Peyer's patch (tissue), 4 donors: Measurements from ENCODE around the gene ACAT2. TPM values are rescaled to one million over a fixed set of nuclear protein-coding genes. Genes with fewer than 3 reads are reported as not detected.
"Not testable (repeated sequence)": the region's sequence is repeated elsewhere in the genome, so short reads cannot be mapped to it uniquely, and the experiment has no call there.

Experiments used
- DNase-seq, 3 donors: peaks; one replicate each; pipeline ENCODE4 v3.0.0-alpha.2; 2017 to 2019
- H3K27ac ChIP-seq, 4 donors: fragments of 200-600 bp; sonication (generic); one replicate each; pipeline ENCODE4 v1.5.1; 2016 to 2019
- H3K27me3 ChIP-seq, 2 donors: fragments of 200-600 bp; sonication (generic); one replicate each; pipeline ENCODE4 v1.5.1; 2019
- H3K36me3 ChIP-seq, 3 donors: fragments of 200-600 bp; sonication (generic); one replicate each; pipeline ENCODE4 v1.5.1; 2016 to 2019
- H3K4me1 ChIP-seq, 4 donors: fragments of 200-600 bp; sonication (generic); one replicate each; pipeline ENCODE4 v1.5.1; 2016 to 2019
- H3K4me3 ChIP-seq, 4 donors: fragments of 200-600 bp; sonication (generic); 1 replicate in 3 of 4; 2 replicates in 1 of 4; pipeline ENCODE4 v1.5.1; 2016 to 2019; ENCODE audit warnings: mild to moderate bottlenecking in 1 of 4
- H3K9me3 ChIP-seq, 4 donors: fragments of 200-600 bp; sonication (generic); one replicate each; pipeline ENCODE4 v1.5.1; 2016 to 2019; ENCODE audit warnings: mild to moderate bottlenecking in 1 of 4
- POLR2A ChIP-seq, 2 donors: fragments of 450-650 bp; IDR thresholded peaks; one replicate each; pipeline ENCODE4 v1.5.1; 2017; ENCODE audit warnings: antibody characterized with exemption in 2 of 2, mild to moderate bottlenecking in 2 of 2, moderate library complexity in 2 of 2
- total RNA-seq, 4 donors: library from RNA; depleted of rRNA; stranded (reverse); fragments of >200 nt; gene quantifications; one replicate each; pipeline ENCODE4 v1.1.0, GENCODE V29; 2016
- TF ChIP-seq, protein P1 (sequence below), 6 experiments: fragments of 450-650 bp in 4 of 6; fragments of 200-600 bp in 2 of 6; sonication (generic) in 1 of 6; IDR thresholded peaks; one replicate each; pipeline ENCODE4 v1.5.1; 2017 to 2019; ENCODE audit warnings: antibody characterized with exemption in 6 of 6, mild to moderate bottlenecking in 3 of 6, moderate library complexity in 1 of 6

The ACAT2 gene
- total RNA-seq, 4 donors from 2014 or later = 6.6 to 22.2 (median 16.5) TPM

DNA sequence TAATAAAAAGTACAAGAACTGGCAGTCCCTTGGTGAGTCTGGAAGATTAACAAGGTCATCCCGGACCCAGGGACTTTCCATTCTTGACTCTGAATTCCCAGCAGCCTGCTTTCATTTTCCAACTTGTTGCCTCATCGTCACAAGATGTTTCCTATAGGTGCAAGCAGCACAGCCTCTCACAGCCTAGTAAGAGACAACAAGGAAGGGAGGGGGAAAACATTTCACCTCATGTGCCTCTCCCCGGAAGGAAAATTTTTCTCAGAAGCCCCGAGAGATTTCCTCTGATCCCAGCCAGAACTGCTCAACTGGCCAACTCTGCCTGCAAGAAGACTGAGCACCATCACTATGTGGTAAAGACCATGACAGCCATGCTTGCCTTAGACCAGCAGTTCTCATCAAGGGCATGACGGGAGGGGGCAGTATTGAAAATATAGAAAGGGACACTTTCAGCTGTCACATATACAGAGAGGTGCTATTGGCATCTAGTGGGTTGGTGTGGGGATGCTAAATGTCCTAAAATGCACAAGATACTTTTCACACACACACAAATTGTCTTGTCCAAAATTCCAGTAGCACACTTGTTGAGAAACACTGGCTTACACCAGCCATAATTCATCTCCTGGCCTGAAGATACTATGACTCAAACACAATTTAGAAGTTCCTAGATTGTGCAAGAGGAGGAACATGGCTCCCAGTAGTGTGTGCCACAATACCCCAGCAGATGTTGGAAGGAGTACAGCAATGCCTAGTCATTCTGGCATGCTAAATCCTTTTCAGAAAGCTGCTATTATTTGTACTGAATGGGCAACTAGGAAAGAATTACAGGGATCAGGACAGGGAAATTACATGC is 45.4 kb upstream of the ACAT2 start:
- DNase-seq = peak in 1 of 3 donors; percentile 59
- H3K9me3 ChIP-seq = no peaks in the 10 kb centered on the region
- H3K36me3 ChIP-seq = no peaks in the 10 kb centered on the region
- peak overlapping the region; percentile 51 to 77 (median 63) for H3K27ac ChIP-seq
- TF ChIP-seq, protein P1, sequence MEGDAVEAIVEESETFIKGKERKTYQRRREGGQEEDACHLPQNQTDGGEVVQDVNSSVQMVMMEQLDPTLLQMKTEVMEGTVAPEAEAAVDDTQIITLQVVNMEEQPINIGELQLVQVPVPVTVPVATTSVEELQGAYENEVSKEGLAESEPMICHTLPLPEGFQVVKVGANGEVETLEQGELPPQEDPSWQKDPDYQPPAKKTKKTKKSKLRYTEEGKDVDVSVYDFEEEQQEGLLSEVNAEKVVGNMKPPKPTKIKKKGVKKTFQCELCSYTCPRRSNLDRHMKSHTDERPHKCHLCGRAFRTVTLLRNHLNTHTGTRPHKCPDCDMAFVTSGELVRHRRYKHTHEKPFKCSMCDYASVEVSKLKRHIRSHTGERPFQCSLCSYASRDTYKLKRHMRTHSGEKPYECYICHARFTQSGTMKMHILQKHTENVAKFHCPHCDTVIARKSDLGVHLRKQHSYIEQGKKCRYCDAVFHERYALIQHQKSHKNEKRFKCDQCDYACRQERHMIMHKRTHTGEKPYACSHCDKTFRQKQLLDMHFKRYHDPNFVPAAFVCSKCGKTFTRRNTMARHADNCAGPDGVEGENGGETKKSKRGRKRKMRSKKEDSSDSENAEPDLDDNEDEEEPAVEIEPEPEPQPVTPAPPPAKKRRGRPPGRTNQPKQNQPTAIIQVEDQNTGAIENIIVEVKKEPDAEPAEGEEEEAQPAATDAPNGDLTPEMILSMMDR (IDR thresholded peaks at IDR 0.05) = no peak
- TF ChIP-seq POLR2A (IDR thresholded peaks at IDR 0.05) = no peak
- H3K4me1 ChIP-seq = peaks cover 0 to 14% (median 0%) of the 10 kb centered on the region in 4 donors
- no peak overlapping the region for H3K4me3 ChIP-seq
- no peaks in the 10 kb centered on the region for H3K27me3 ChIP-seq

DNA sequence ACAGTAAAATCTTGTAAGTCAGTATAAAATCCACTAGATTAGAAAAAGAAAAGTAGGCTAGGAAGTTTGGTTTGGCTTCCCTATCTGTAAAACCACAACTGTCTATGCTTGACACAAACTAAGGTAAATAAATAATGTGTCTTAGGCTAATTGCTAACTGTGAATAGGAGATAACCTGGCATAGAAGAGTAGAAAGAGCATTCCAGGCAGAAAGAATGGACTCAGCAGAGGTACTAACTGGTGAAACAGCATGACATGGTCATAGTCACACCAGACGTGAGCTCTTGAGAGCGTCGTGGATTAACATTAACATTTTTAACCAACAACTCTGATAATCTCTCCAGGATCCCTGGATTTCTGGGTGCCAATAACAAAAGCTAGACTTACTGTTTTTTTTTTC is 43.2 kb upstream of the ACAT2 start:
- Histone ChIP-seq H3K4me3 (no peak overlapping the region), H3K27me3 (no peaks in the 10 kb centered on the region), H3K4me1 (peaks cover 0 to 14% (median 0%) of the 10 kb centered on the region in 4 donors), H3K36me3 (no peaks in the 10 kb centered on the region), H3K27ac (no peak overlapping the region), H3K9me3 (no peaks in the 10 kb centered on the region)
- TF ChIP-seq POLR2A (IDR thresholded peaks at IDR 0.05) = no peak
- TF ChIP-seq, protein P1 (IDR thresholded peaks at IDR 0.05) = no peak
- DNase-seq = no peak

DNA sequence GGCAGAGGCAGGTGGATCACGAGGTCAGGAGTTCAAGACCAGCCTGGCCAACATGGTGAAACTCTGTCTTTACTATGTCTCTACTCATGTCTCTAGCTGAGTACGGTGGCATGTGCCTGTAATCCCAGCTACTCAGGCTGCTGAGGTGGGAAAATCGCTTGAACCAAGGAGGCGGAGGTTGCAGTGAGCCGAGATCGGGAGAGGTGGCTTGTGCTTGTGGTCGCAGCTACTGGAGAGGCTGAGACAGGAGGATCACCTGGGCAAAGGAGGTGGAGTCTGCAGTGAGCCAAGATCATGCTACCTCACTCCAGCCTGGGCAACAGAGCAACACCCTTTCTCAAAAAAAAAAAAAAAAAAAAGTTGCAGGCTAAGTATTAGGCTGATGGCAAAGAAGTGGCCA is 42.6 kb upstream of the ACAT2 start:
- no peaks in the 10 kb centered on the region for H3K9me3 ChIP-seq
- TF ChIP-seq POLR2A (IDR thresholded peaks at IDR 0.05) = no peak
- TF ChIP-seq, protein P1 (IDR thresholded peaks at IDR 0.05) = no peak
- DNase-seq = no peak
- peaks cover 0 to 14% (median 0%) of the 10 kb centered on the region in 4 donors for H3K4me1 ChIP-seq
- no peak overlapping the region for H3K27ac ChIP-seq
- H3K27me3 ChIP-seq = no peaks in the 10 kb centered on the region
- H3K36me3 ChIP-seq = no peaks in the 10 kb centered on the region
- no peak overlapping the region for H3K4me3 ChIP-seq

DNA sequence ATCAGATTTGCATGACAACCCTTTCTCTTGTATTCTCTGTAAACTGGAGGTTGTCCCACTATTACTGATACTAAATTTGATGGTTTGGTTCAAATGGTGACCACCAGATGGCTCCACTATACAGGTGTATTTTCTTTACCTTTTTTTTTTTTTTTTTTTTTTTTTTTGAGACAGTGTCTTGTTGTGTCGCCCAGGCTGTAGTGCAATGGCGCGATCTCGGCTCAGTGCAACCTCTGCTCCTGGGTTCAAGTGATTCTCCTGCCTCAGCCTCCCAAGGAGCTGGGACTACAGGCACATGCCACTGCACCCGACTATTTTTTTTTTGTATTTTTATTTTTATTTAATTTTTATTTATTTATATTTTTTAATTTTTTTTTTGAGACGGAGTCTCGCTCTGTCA is 41.1 kb upstream of the ACAT2 start:
- no peaks in the 10 kb centered on the region for H3K36me3 ChIP-seq
- H3K27me3 ChIP-seq = no peaks in the 10 kb centered on the region
- no peak overlapping the region for H3K4me3 ChIP-seq
- DNase-seq = peak in 2 of 3 donors; percentile 39 to 55
- H3K4me1 ChIP-seq = peaks cover 0 to 14% (median 0%) of the 10 kb centered on the region in 4 donors
- H3K9me3 ChIP-seq = no peaks in the 10 kb centered on the region
- no peak overlapping the region for H3K27ac ChIP-seq
- no peak for TF ChIP-seq POLR2A (IDR thresholded peaks at IDR 0.05)
- TF ChIP-seq, protein P1 (IDR thresholded peaks at IDR 0.05) = peak; percentile 32 to 60 (median 53)

DNA sequence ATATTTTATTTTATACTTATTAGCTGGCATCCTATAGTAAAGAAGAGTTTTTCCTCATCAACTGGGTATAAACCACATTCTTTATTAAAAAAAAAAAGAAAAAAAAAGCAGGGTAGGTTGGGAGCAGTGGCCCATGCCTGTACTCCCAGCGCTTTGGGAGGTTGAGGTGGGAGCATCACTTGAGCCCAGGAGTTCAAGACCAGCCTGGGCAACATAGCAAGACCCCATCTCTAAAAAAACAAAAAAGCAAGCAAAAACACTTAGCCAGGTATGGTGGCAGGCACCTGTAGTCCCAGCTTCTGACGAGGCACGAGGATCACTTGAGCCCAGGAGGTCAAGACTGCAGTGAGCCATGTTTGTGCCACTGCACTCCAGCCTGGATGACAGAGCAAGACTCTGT is 39.9 kb upstream of the ACAT2 start:
- not testable (repeated sequence) for H3K27me3 ChIP-seq, H3K27ac ChIP-seq, H3K36me3 ChIP-seq, DNase-seq, H3K9me3 ChIP-seq, H3K4me3 ChIP-seq
- peaks cover 0 to 11% (median 2%) of the 10 kb centered on the region in 4 donors for H3K4me1 ChIP-seq

DNA sequence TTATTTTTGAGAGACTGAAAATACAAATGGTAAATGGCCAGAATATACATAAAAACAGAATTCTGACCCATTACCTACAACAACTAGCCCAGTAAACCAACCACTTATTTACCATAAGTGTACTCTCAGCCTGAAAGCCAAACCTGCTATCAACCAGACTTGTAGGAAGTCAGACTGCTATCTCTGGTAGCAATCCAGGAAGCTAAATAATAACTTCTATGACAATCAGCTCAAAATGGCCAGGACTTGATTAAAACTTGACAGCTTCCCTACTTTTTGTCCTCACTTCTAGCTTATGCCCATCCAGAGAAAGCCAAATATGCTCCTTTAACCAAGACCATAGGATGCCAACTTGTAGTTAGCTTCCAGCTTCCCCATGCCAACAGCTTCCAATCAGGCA is 39.2 kb upstream of the ACAT2 start:
- TF ChIP-seq, protein P1 (IDR thresholded peaks at IDR 0.05) = no peak
- TF ChIP-seq POLR2A (IDR thresholded peaks at IDR 0.05) = no peak
- peaks cover 0 to 11% (median 2%) of the 10 kb centered on the region in 4 donors for H3K4me1 ChIP-seq
- no peaks in the 10 kb centered on the region for H3K36me3 ChIP-seq
- no peaks in the 10 kb centered on the region for H3K9me3 ChIP-seq
- DNase-seq = no peak
- H3K27ac ChIP-seq = no peak overlapping the region
- H3K27me3 ChIP-seq = no peaks in the 10 kb centered on the region
- no peak overlapping the region for H3K4me3 ChIP-seq
